Stomach smooth muscle (tissue), 2 donors: Measurements from ENCODE around the gene GYG2.
A peak's percentile ranks its signal among the peaks of the same experiment; 100 is the strongest.
"Not testable (repeated sequence)": the region's sequence is repeated elsewhere in the genome, so short reads cannot be mapped to it uniquely, and the experiment has no call there.

Experiments used
- H3K27ac ChIP-seq: one replicate; pipeline ENCODE4 v1.7.0; 2013; ENCODE audit warnings: mild to moderate bottlenecking, low read length, inconsistent platforms
- H3K27me3 ChIP-seq, 2 donors: one replicate each; pipeline ENCODE4 v1.7.0; 2013; ENCODE audit warnings: low read length in 2 of 2; ENCODE audit not compliant: insufficient read depth in 2 of 2, control insufficient read depth in 1 of 2
- H3K36me3 ChIP-seq, 2 donors: one replicate each; pipeline ENCODE4 v1.7.0; 2013; ENCODE audit warnings: low read length in 2 of 2; ENCODE audit not compliant: control insufficient read depth in 2 of 2, insufficient read depth in 2 of 2
- H3K4me1 ChIP-seq: one replicate; pipeline ENCODE4 v1.7.0; 2013; ENCODE audit warnings: low read length; ENCODE audit not compliant: control insufficient read depth, insufficient read depth
- H3K4me3 ChIP-seq, 2 donors: one replicate each; pipeline ENCODE4 v1.7.0; 2013; ENCODE audit warnings: low read length in 2 of 2
- H3K9ac ChIP-seq, 2 donors: one replicate each; pipeline ENCODE4 v1.7.0; 2013; ENCODE audit warnings: low read length in 2 of 2, mild to moderate bottlenecking in 1 of 2
- H3K9me3 ChIP-seq, 2 donors: one replicate each; pipeline ENCODE4 v1.7.0; 2013; ENCODE audit warnings: low read length in 2 of 2; ENCODE audit not compliant: control insufficient read depth in 2 of 2
- donor health status: healthy.
- donor health status: Pancreatic carcinoma.

Gene GYG2

GRCh38 chrX:2889706-2890490 is 61.2 kb downstream of the GYG2 start:
- H3K27ac ChIP-seq, H3K27me3 ChIP-seq, H3K4me1 ChIP-seq, H3K36me3 ChIP-seq, H3K9me3 ChIP-seq: not testable (repeated sequence)
- Histone ChIP-seq H3K4me3 (peak overlapping the region; percentile 65 to 74), H3K9ac (peak overlapping the region; percentile 55 to 59)

- H3K4me1 ChIP-seq, H3K4me3 ChIP-seq: not testable (repeated sequence)
Observed at GRCh38 chrX:2890536-2891460, 62.1 kb downstream of the GYG2 start.

GRCh38 chrX:2892816-2893215 is 64.1 kb downstream of the GYG2 start:
- Histone ChIP-seq H3K9me3 (peaks cover 0 to 2% of the 10 kb centered on the region in 2 donors), H3K4me3 (no peak overlapping the region), H3K27me3 (no peaks in the 10 kb centered on the region), H3K9ac (no peak overlapping the region), H3K36me3 (no peaks in the 10 kb centered on the region), H3K4me1 (no peaks in the 10 kb centered on the region), H3K27ac (no peak overlapping the region)

More at GRCh38 chrX:2890536-2891460, 62.1 kb downstream of the GYG2 start:
- not testable (repeated sequence) for H3K27ac ChIP-seq, H3K27me3 ChIP-seq, H3K9ac ChIP-seq, H3K9me3 ChIP-seq, H3K36me3 ChIP-seq

GRCh38 chrX:2894885-2895292 is 66.2 kb downstream of the GYG2 start:
- Histone ChIP-seq H3K9me3 (peaks cover 0 to 2% of the 10 kb centered on the region in 2 donors), H3K4me3 (no peak overlapping the region), H3K27me3 (peaks cover 0 to 2% of the 10 kb centered on the region in 2 donors), H3K36me3 (no peaks in the 10 kb centered on the region), H3K27ac (no peak overlapping the region), H3K9ac (no peak overlapping the region), H3K4me1 (no peaks in the 10 kb centered on the region)

- H3K4me1 ChIP-seq, result no peaks in the 10 kb centered on the region
- H3K27me3 ChIP-seq, result peaks cover 0 to 2% of the 10 kb centered on the region in 2 donors
- H3K4me3 ChIP-seq, result no peak overlapping the region
- H3K9me3 ChIP-seq, result no peaks in the 10 kb centered on the region
- H3K9ac ChIP-seq, result no peak overlapping the region
- H3K27ac ChIP-seq, result no peak overlapping the region
- no peaks in the 10 kb centered on the region for H3K36me3 ChIP-seq
Observed at GRCh38 chrX:2897311-2897689, 68.6 kb downstream of the GYG2 start.

- not testable (repeated sequence) for H3K4me1 ChIP-seq, H3K36me3 ChIP-seq, H3K9ac ChIP-seq, H3K27me3 ChIP-seq, H3K4me3 ChIP-seq, H3K27ac ChIP-seq, H3K9me3 ChIP-seq
Observed at GRCh38 chrX:2897690-2898623, 69.2 kb downstream of the GYG2 start.

- Histone ChIP-seq H3K27ac (no peak overlapping the region), H3K27me3 (peaks cover 0 to 2% of the 10 kb centered on the region in 2 donors), H3K36me3 (no peaks in the 10 kb centered on the region), H3K9me3 (peaks cover 0 to 7% of the 10 kb centered on the region in 2 donors), H3K4me3 (no peak overlapping the region), H3K4me1 (no peaks in the 10 kb centered on the region), H3K9ac (no peak overlapping the region)
Observed at GRCh38 chrX:2898846-2899512, 70.2 kb downstream of the GYG2 start.

GRCh38 chrX:2901367-2902036 is 72.8 kb downstream of the GYG2 start:
- no peaks in the 10 kb centered on the region for H3K36me3 ChIP-seq
- H3K9me3 ChIP-seq, result peaks cover 0 to 18% of the 10 kb centered on the region in 2 donors
- no peak overlapping the region for H3K27ac ChIP-seq
- H3K27me3 ChIP-seq, result peaks cover 0 to 2% of the 10 kb centered on the region in 2 donors
- no peaks in the 10 kb centered on the region for H3K4me1 ChIP-seq
- H3K4me3 ChIP-seq, result no peak overlapping the region
- H3K9ac ChIP-seq, result no peak overlapping the region

- Histone ChIP-seq H3K9ac (no peak overlapping the region), H3K36me3 (peaks cover 0 to 2% of the 10 kb centered on the region in 2 donors), H3K4me3 (no peak overlapping the region)
Observed at GRCh38 chrX:2902841-2903240, 74.1 kb downstream of the GYG2 start.

More at GRCh38 chrX:2902841-2903240, 74.1 kb downstream of the GYG2 start:
- Histone ChIP-seq H3K27ac (no peak overlapping the region), H3K9me3 (peaks cover 0 to 18% of the 10 kb centered on the region in 2 donors), H3K27me3 (peaks cover 0 to 2% of the 10 kb centered on the region in 2 donors), H3K4me1 (no peaks in the 10 kb centered on the region)
